ENCODE results near the gene ZNF878. TPM values are rescaled to one million over a fixed set of nuclear protein-coding genes. Genes with fewer than 3 reads are reported as not detected.

Gene ZNF878
- total RNA-seq, 1 experiment from 2014 or later, result 0.46 TPM

DNA sequence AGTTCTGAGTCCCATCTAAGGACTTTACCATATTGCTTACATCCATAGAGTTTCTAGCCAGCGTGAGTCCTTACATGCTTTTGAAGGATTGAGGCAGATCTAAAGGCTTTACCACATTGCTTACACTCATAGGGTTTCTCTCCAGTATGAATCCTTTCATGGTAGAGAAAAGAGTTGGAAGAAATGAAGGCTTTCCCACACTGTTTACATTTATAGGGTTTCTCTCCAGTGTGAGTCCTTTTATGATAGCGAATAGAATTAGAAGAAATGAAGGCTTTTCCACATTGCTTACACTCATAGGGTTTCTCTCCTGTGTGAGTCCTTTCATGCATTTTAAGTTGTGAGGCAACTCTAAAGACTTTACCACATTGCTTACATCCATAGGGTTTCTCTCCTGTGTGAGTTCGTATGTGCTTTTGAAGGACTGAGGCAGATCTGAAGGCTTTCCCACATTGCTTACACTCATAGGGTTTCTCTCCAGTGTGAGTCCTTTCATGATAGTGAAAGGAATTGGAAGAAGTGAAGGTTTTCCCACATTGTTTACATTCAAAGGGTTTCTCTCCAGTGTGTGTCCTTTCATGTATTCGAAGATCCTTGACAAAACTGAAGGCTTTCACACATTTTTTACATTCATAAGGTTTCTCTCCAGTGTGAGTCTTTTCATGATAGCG, 8.9 kb downstream of the ZNF878 start:
- CTCF ChIA-PET, result no interaction called here
- intact Hi-C loops (cut with micrococcal nuclease; ENCODE audit: unreplicated experiment), result no loop called here
- H3K9me3 ChIP-seq (ENCODE audit: insufficient read depth, low read depth), result peaks cover 27% of the 10 kb centered on the region

DNA sequence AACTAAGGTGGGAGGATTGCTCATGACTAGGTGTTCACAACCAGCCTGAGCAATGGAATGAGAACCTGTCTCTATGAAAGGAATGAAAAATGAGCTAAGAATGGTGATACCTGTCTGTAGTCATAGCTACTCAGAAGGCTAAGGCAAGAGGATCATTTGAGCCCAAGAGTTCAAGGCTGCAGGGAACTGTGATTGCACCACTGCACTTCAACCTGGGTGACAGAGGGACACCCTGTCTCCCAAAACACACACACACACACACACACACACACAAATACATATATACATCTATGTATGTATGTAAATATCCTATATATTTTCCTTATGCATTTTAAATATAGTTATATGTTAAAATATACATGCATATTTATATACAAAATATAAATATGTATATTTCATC, 9.9 kb downstream of the ZNF878 start:
- Histone ChIP-seq H3K79me2 (ENCODE audit: low read depth) (no peaks in the 10 kb centered on the region), H3K4me2 (no peak overlapping the region), H3K4me3 (no peak overlapping the region), H2AFZ (no peak overlapping the region), H3K36me3 (ENCODE audit: low read depth) (no peaks in the 10 kb centered on the region), H3K27me3 (ENCODE audit: insufficient read depth, low read depth) (no peaks in the 10 kb centered on the region), H3K27ac (no peak overlapping the region), H4K20me1 (ENCODE audit: insufficient read depth) (no peaks in the 10 kb centered on the region), H3F3A (ENCODE audit: insufficient read depth, low read depth) (no peaks in the 10 kb centered on the region), H3K9me2 (ENCODE audit: insufficient read depth) (no peaks in the 10 kb centered on the region), H3K4me1 (replicated peaks; ENCODE audit: insufficient read depth) (no peaks in the 10 kb centered on the region), H3K9me3 (ENCODE audit: insufficient read depth, low read depth) (peaks cover 27% of the 10 kb centered on the region)
- TF ChIP-seq, protein P1, sequence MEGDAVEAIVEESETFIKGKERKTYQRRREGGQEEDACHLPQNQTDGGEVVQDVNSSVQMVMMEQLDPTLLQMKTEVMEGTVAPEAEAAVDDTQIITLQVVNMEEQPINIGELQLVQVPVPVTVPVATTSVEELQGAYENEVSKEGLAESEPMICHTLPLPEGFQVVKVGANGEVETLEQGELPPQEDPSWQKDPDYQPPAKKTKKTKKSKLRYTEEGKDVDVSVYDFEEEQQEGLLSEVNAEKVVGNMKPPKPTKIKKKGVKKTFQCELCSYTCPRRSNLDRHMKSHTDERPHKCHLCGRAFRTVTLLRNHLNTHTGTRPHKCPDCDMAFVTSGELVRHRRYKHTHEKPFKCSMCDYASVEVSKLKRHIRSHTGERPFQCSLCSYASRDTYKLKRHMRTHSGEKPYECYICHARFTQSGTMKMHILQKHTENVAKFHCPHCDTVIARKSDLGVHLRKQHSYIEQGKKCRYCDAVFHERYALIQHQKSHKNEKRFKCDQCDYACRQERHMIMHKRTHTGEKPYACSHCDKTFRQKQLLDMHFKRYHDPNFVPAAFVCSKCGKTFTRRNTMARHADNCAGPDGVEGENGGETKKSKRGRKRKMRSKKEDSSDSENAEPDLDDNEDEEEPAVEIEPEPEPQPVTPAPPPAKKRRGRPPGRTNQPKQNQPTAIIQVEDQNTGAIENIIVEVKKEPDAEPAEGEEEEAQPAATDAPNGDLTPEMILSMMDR (conservative IDR thresholded peaks at IDR 0.05), result no peak
- TF ChIP-seq EZH2 (IDR thresholded peaks at IDR 0.05; ENCODE audit: low read depth), result no peak
- ChIA-PET POLR2A (ENCODE audit: unreplicated experiment) (interaction anchor here (0.6 kb wide), 1 partner anchor 78 kb away, joined by 21 read pairs; no protein-coding TSS in a partner anchor), CTCF (no interaction called here)
- no peak for DNase-seq
- no TSS peak for BruUV-seq (replicated peaks)
- intact Hi-C loops (cut with micrococcal nuclease; ENCODE audit: unreplicated experiment), result no loop called here

More for the DNA sequence above, 8.9 kb downstream of the ZNF878 start:
- Histone ChIP-seq H3F3A (ENCODE audit: insufficient read depth, low read depth) (no peaks in the 10 kb centered on the region), H3K79me2 (ENCODE audit: low read depth) (no peaks in the 10 kb centered on the region), H3K27ac (no peak overlapping the region), H3K4me3 (no peak overlapping the region), H3K9me2 (ENCODE audit: insufficient read depth) (no peaks in the 10 kb centered on the region), H3K27me3 (ENCODE audit: insufficient read depth, low read depth) (no peaks in the 10 kb centered on the region), H2AFZ (no peak overlapping the region), H3K4me2 (no peak overlapping the region), H4K20me1 (ENCODE audit: insufficient read depth) (no peaks in the 10 kb centered on the region), H3K36me3 (ENCODE audit: low read depth) (no peaks in the 10 kb centered on the region), H3K4me1 (replicated peaks; ENCODE audit: insufficient read depth) (no peaks in the 10 kb centered on the region)
- no peak for DNase-seq
- no TSS peak for BruUV-seq (replicated peaks)
- POLR2A ChIA-PET (ENCODE audit: unreplicated experiment), result no interaction called here
- TF ChIP-seq EZH2 (IDR thresholded peaks at IDR 0.05; ENCODE audit: low read depth), result no peak
- TF ChIP-seq, protein P1 (conservative IDR thresholded peaks at IDR 0.05), result no peak

DNA sequence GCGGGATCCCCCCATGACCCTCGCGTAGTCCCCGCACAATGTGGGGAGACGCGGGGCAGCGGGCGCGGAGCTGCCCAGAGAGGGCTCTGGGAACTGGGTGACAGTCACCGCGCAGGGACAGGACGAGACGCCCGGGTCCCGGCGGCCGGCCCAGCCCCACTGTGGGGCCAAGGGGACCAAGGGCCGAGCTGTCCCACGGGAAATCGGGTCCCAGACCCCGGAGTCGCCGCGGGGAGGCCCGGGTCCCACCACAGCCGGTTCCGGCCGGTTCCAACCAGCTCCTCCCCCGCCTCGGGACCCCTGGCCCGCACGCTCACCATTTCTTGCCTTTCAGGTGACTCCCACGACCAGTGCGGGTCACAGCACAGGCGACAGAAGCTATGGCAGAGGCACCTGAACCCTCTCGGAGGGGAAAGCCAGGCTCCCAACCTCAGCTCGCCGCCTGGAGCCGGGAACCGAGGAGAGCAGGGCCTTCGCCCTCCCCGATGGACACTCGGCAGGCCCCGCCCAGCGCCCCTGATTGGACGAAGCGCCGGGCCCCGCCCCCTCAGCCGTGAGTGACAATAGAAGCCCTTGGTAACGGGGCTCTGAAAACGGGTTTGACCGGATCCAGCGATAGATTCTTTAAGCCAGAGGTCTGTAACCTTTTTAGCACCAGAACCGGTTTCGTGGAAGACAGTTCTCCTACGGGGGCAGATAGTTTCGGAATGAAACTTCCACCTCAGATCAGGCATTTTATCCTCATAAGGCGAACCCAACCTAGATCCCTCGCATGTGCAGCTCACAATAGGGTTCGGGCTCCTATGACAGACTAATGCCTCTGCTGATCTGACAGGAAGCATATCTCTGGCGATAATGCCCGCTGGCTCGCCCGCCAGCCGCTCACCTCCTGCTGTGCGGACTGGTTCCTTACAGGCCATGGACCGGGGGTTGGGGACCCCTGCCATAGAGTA, 17.3 kb downstream of the ZNF878 start, which contains the start of gene ZNF433:
TSS of gene ZNF433 (minus strand) at position 460 of the 953 bp plus-strand sequence. CDS start at position 320, 140 bp downstream.
- H3K4me3 ChIP-seq, result peak within 1 kb of the TSS; percentile 59
- TF ChIP-seq, protein P1 (conservative IDR thresholded peaks at IDR 0.05), result no peak
- TF ChIP-seq EZH2 (IDR thresholded peaks at IDR 0.05; ENCODE audit: low read depth), result no peak
- intact Hi-C loops (cut with micrococcal nuclease; ENCODE audit: unreplicated experiment), result loop anchor here (1.0 kb wide), 1 partner anchor 29 kb away; the partner anchor contains the start of gene ZNF844
- no peaks in the 10 kb centered on the region for H3K4me1 ChIP-seq (replicated peaks; ENCODE audit: insufficient read depth)
- CTCF ChIA-PET, result interaction anchor here (0.5 to 0.6 kb wide), 2 partner anchors 13 to 16 kb away, joined by 4 to 5 read pairs; no protein-coding TSS in a partner anchor
- peak within 1 kb of the TSS; percentile 78 for H3K4me2 ChIP-seq
- no peaks in the 10 kb centered on the region for H3K27me3 ChIP-seq (ENCODE audit: insufficient read depth, low read depth)
- POLR2A ChIA-PET (ENCODE audit: unreplicated experiment), result interaction anchor here (0.6 kb wide), 2 partner anchors 13 to 539 kb away, joined by 5 to 14 read pairs; no protein-coding TSS in a partner anchor
- no peaks in the 10 kb centered on the region for H3F3A ChIP-seq (ENCODE audit: insufficient read depth, low read depth)
- BruUV-seq (replicated peaks), result no TSS peak
- no peaks in the 10 kb centered on the region for H3K9me2 ChIP-seq (ENCODE audit: insufficient read depth)
- no peaks in the 10 kb centered on the region for H3K79me2 ChIP-seq (ENCODE audit: low read depth)
- peak; percentile 93 to 96 for DNase-seq
- peaks cover 4% of the 10 kb centered on the region; the same call in 1 of the 2 replicates for H3K9me3 ChIP-seq (ENCODE audit: insufficient read depth, low read depth)
- no peak within 1 kb of the TSS for H3K27ac ChIP-seq
- no peaks in the 10 kb centered on the region for H3K36me3 ChIP-seq (ENCODE audit: low read depth)
- peak within 1 kb of the TSS; percentile 86 for H2AFZ ChIP-seq
- no peaks in the 10 kb centered on the region for H4K20me1 ChIP-seq (ENCODE audit: insufficient read depth)
